Peyer's patch (tissue), 4 donors: ENCODE data around the gene SIGLEC7. TPM values are rescaled to one million over a fixed set of nuclear protein-coding genes. Genes with fewer than 3 reads are reported as not detected.

Experiments
- DNase-seq, 3 donors: peaks; one replicate each; pipeline ENCODE4 v3.0.0-alpha.2; 2017 to 2019
- H3K27ac ChIP-seq, 4 donors: fragments of 200-600 bp; sonication (generic); one replicate each; pipeline ENCODE4 v1.5.1; 2016 to 2019
- H3K27me3 ChIP-seq, 2 donors: fragments of 200-600 bp; sonication (generic); one replicate each; pipeline ENCODE4 v1.5.1; 2019
- H3K36me3 ChIP-seq, 3 donors: fragments of 200-600 bp; sonication (generic); one replicate each; pipeline ENCODE4 v1.5.1; 2016 to 2019
- H3K4me1 ChIP-seq, 4 donors: fragments of 200-600 bp; sonication (generic); one replicate each; pipeline ENCODE4 v1.5.1; 2016 to 2019
- H3K4me3 ChIP-seq, 4 donors: fragments of 200-600 bp; sonication (generic); 1 replicate in 3 of 4; 2 replicates in 1 of 4; pipeline ENCODE4 v1.5.1; 2016 to 2019; ENCODE audit warnings: mild to moderate bottlenecking in 1 of 4
- H3K9me3 ChIP-seq, 4 donors: fragments of 200-600 bp; sonication (generic); one replicate each; pipeline ENCODE4 v1.5.1; 2016 to 2019; ENCODE audit warnings: mild to moderate bottlenecking in 1 of 4
- CTCF ChIP-seq, 6 experiments: fragments of 450-650 bp in 4 of 6; fragments of 200-600 bp in 2 of 6; sonication (generic) in 1 of 6; IDR thresholded peaks; one replicate each; pipeline ENCODE4 v1.5.1; 2017 to 2019; ENCODE audit warnings: antibody characterized with exemption in 6 of 6, mild to moderate bottlenecking in 3 of 6, moderate library complexity in 1 of 6
- POLR2A ChIP-seq, 2 donors: fragments of 450-650 bp; IDR thresholded peaks; one replicate each; pipeline ENCODE4 v1.5.1; 2017; ENCODE audit warnings: antibody characterized with exemption in 2 of 2, mild to moderate bottlenecking in 2 of 2, moderate library complexity in 2 of 2
- total RNA-seq, 4 donors: library from RNA; depleted of rRNA; stranded (reverse); fragments of >200 nt; gene quantifications; one replicate each; pipeline ENCODE4 v1.1.0, GENCODE V29; 2016

Gene SIGLEC7
- total RNA-seq, 4 donors from 2014 or later: not detected

- H3K27me3 ChIP-seq: no peaks in the 10 kb centered on the region
- H3K9me3 ChIP-seq: no peaks in the 10 kb centered on the region
- no peaks in the 10 kb centered on the region for H3K36me3 ChIP-seq
- peak in 2 of 3 donors; percentile 33 to 60 for DNase-seq
- peaks cover 0 to 3% (median 0%) of the 10 kb centered on the region in 4 donors for H3K4me1 ChIP-seq
- peak overlapping the region in 2 of 4 donors; percentile 42 to 46 for H3K27ac ChIP-seq
- TF ChIP-seq CTCF (IDR thresholded peaks at IDR 0.05) (no peak), POLR2A (IDR thresholded peaks at IDR 0.05) (no peak)
- no peak overlapping the region for H3K4me3 ChIP-seq
Measured at GRCh38 chr19:51123381-51123800, 18.7 kb upstream of the SIGLEC7 start.

GRCh38 chr19:51123802-51124201 lies 18.3 kb upstream of the SIGLEC7 start:
- H3K4me3 ChIP-seq: no peak overlapping the region
- H3K27ac ChIP-seq: peak overlapping the region in 1 of 4 donors; percentile 38
- no peaks in the 10 kb centered on the region for H3K9me3 ChIP-seq
- TF ChIP-seq CTCF (IDR thresholded peaks at IDR 0.05) (no peak), POLR2A (IDR thresholded peaks at IDR 0.05) (no peak)
- H3K4me1 ChIP-seq: peaks cover 0 to 7% (median 0%) of the 10 kb centered on the region in 4 donors
- DNase-seq: no peak
- H3K27me3 ChIP-seq: no peaks in the 10 kb centered on the region
- H3K36me3 ChIP-seq: no peaks in the 10 kb centered on the region

- Histone ChIP-seq H3K4me3 (no peak overlapping the region), H3K27ac (peak overlapping the region in 3 of 4 donors; percentile 17 to 64 (median 35)), H3K36me3 (no peaks in the 10 kb centered on the region), H3K27me3 (no peaks in the 10 kb centered on the region), H3K4me1 (peaks cover 0 to 11% (median 0%) of the 10 kb centered on the region in 4 donors), H3K9me3 (no peaks in the 10 kb centered on the region)
- TF ChIP-seq POLR2A (IDR thresholded peaks at IDR 0.05) (no peak), CTCF (IDR thresholded peaks at IDR 0.05) (no peak)
- no peak for DNase-seq
Measured at GRCh38 chr19:51124216-51124615, 17.9 kb upstream of the SIGLEC7 start.

GRCh38 chr19:51124729-51125128 lies 17.4 kb upstream of the SIGLEC7 start, which contains the start of gene SIGLEC9:
Gene SIGLEC9, plus strand, starts transcription at chr19:51124906. Its CDS starts 69 bp downstream, at chr19:51124975.
- TF ChIP-seq POLR2A (IDR thresholded peaks at IDR 0.05) (no peak), CTCF (IDR thresholded peaks at IDR 0.05) (no peak)
- Histone ChIP-seq H3K4me1 (peaks cover 0 to 11% (median 0%) of the 10 kb centered on the region in 4 donors), H3K27me3 (no peaks in the 10 kb centered on the region), H3K4me3 (peak within 1 kb of the TSS in 2 of 4 donors; percentile 28 to 29), H3K36me3 (no peaks in the 10 kb centered on the region), H3K27ac (peak within 1 kb of the TSS in 3 of 4 donors; percentile 35 to 64 (median 38)), H3K9me3 (no peaks in the 10 kb centered on the region)
- DNase-seq: peak in 1 of 3 donors; percentile 54

- H3K4me3 ChIP-seq: peak overlapping the region in 2 of 4 donors; percentile 28 to 29
- no peak for DNase-seq
- peaks cover 0 to 11% (median 0%) of the 10 kb centered on the region in 4 donors for H3K4me1 ChIP-seq
- no peak for TF ChIP-seq POLR2A (IDR thresholded peaks at IDR 0.05)
- TF ChIP-seq CTCF (IDR thresholded peaks at IDR 0.05): no peak
- H3K36me3 ChIP-seq: no peaks in the 10 kb centered on the region
- no peaks in the 10 kb centered on the region for H3K9me3 ChIP-seq
- H3K27ac ChIP-seq: peak overlapping the region in 2 of 4 donors; percentile 31 to 64
- no peaks in the 10 kb centered on the region for H3K27me3 ChIP-seq
Measured at GRCh38 chr19:51125421-51126075, 16.6 kb upstream of the SIGLEC7 start.
